RWPE2 (cell line): ENCODE data around the gene ENTREP1.

ENCODE experiments used
- ATAC-seq: fragments of 200-7000 bp; cut with Tn5 transposase; 3 replicates; pipeline ENCODE4 v1.9.1; 2021; ENCODE audit warnings: low read depth
- DNase-seq: peaks from one replicate; pipeline ENCODE4 v3.0.0-alpha.2; 2020; ENCODE audit warnings: low spot score
- H3K27ac ChIP-seq: fragments of 450-650 bp; 2 replicates; pipeline ENCODE4 v1.5.1; 2017; ENCODE audit warnings: mild to moderate bottlenecking; ENCODE audit not compliant: poor library complexity, severe bottlenecking
- H3K27me3 ChIP-seq: fragments of 250-450 bp; sonication (Bioruptor Pico); 2 replicates; pipeline ENCODE4 v1.5.1; 2021; ENCODE audit warnings: mild to moderate bottlenecking, moderate library complexity; ENCODE audit not compliant: insufficient read depth, poor library complexity, severe bottlenecking
- H3K36me3 ChIP-seq: fragments of 250-450 bp; sonication (Bioruptor Pico); 2 replicates; pipeline ENCODE4 v1.5.1; 2020; ENCODE audit warnings: low read depth, mild to moderate bottlenecking, moderate library complexity
- H3K4me1 ChIP-seq: fragments of 250-450 bp; sonication (Bioruptor Pico); 2 replicates; pipeline ENCODE4 v1.5.1; 2021; ENCODE audit warnings: mild to moderate bottlenecking, moderate library complexity; ENCODE audit not compliant: insufficient read depth, poor library complexity, severe bottlenecking
- H3K4me3 ChIP-seq: fragments of 250-450 bp; sonication (Bioruptor Pico); 2 replicates; pipeline ENCODE4 v1.5.1; 2021; ENCODE audit warnings: mild to moderate bottlenecking, moderate library complexity; ENCODE audit not compliant: severe bottlenecking
- H3K9me3 ChIP-seq: fragments of 250-450 bp; sonication (Bioruptor Pico); 2 replicates; pipeline ENCODE4 v1.5.1; 2021; ENCODE audit warnings: mild to moderate bottlenecking, moderate library complexity; ENCODE audit not compliant: severe bottlenecking
- CTCF ChIP-seq: fragments of 450-650 bp; IDR thresholded peaks from one replicate; pipeline ENCODE4 v1.5.1; 2017; ENCODE audit warnings: mild to moderate bottlenecking, moderate library complexity; ENCODE audit not compliant: poor library complexity, severe bottlenecking

Gene ENTREP1

GRCh38 chr9:69347607-69348006 lies 22.6 kb downstream of the ENTREP1 start:
- ATAC-seq = no peak

GRCh38 chr9:69351227-69351626 lies 26.2 kb downstream of the ENTREP1 start:
- TF ChIP-seq CTCF = no peak

More at GRCh38 chr9:69347607-69348006, 22.6 kb downstream of the ENTREP1 start:
- Histone ChIP-seq H3K27ac (no peak overlapping the region), H3K4me3 (no peak overlapping the region), H3K27me3 (no peaks in the 10 kb centered on the region), H3K9me3 (no peaks in the 10 kb centered on the region), H3K4me1 (no peaks in the 10 kb centered on the region), H3K36me3 (no peaks in the 10 kb centered on the region)
- TF ChIP-seq CTCF = no peak
- no peak for DNase-seq

GRCh38 chr9:69355232-69355631 lies 30.2 kb downstream of the ENTREP1 start:
- H3K9me3 ChIP-seq = no peaks in the 10 kb centered on the region
- no peaks in the 10 kb centered on the region for H3K4me1 ChIP-seq
- H3K36me3 ChIP-seq = no peaks in the 10 kb centered on the region
- no peak for DNase-seq
- no peaks in the 10 kb centered on the region for H3K27me3 ChIP-seq
- no peak for ATAC-seq
- TF ChIP-seq CTCF = no peak
- no peak overlapping the region for H3K27ac ChIP-seq
- H3K4me3 ChIP-seq = no peak overlapping the region

More at GRCh38 chr9:69351227-69351626, 26.2 kb downstream of the ENTREP1 start:
- ATAC-seq (no peak), DNase-seq (no peak)
- Histone ChIP-seq H3K9me3 (no peaks in the 10 kb centered on the region), H3K27ac (no peak overlapping the region), H3K36me3 (no peaks in the 10 kb centered on the region), H3K4me1 (no peaks in the 10 kb centered on the region), H3K27me3 (no peaks in the 10 kb centered on the region), H3K4me3 (no peak overlapping the region)

- Histone ChIP-seq H3K9me3 (no peaks in the 10 kb centered on the region), H3K36me3 (no peaks in the 10 kb centered on the region), H3K4me1 (no peaks in the 10 kb centered on the region), H3K27ac (no peak overlapping the region), H3K27me3 (no peaks in the 10 kb centered on the region), H3K4me3 (no peak overlapping the region)
- TF ChIP-seq CTCF = no peak
- ATAC-seq = no peak
- DNase-seq = no peak
These were observed 32.2 kb downstream of the ENTREP1 start for GRCh38 chr9:69357030-69357775.

GRCh38 chr9:69357821-69358220 lies 32.8 kb downstream of the ENTREP1 start:
- Histone ChIP-seq H3K36me3 (no peaks in the 10 kb centered on the region), H3K4me1 (no peaks in the 10 kb centered on the region), H3K4me3 (no peak overlapping the region), H3K27ac (no peak overlapping the region), H3K9me3 (no peaks in the 10 kb centered on the region), H3K27me3 (no peaks in the 10 kb centered on the region)
- DNase-seq (no peak), ATAC-seq (no peak)
- TF ChIP-seq CTCF = no peak
